Esophagus muscularis mucosa (tissue), 4 donors: Measurements from ENCODE around the gene DISP3. TPM values are rescaled to one million over a fixed set of nuclear protein-coding genes. Genes with fewer than 3 reads are reported as not detected.

Experiments
- DNase-seq: peaks from one replicate; pipeline ENCODE4 v3.0.0-alpha.2; 2017; ENCODE audit errors: extremely low spot score
- H3K27ac ChIP-seq, 4 donors: fragments of 200-600 bp; sonication (generic); replicated peaks in 1 of 4; 1 replicate in 3 of 4; 2 replicates in 1 of 4; pipeline ENCODE4 v1.5.1; 2016 to 2019; ENCODE audit warnings: mild to moderate bottlenecking in 1 of 4
- H3K27me3 ChIP-seq, 4 donors: fragments of 200-600 bp; sonication (generic); one replicate each; pipeline versions ENCODE4 v1.5.1 to v1.6.0; 2016 to 2019
- H3K36me3 ChIP-seq, 4 donors: fragments of 200-600 bp; sonication (generic); one replicate each; pipeline ENCODE4 v1.5.1; 2016 to 2019
- H3K4me1 ChIP-seq, 4 donors: fragments of 200-600 bp; sonication (generic); one replicate each; pipeline ENCODE4 v1.5.1; 2016 to 2019
- H3K4me3 ChIP-seq, 4 donors: fragments of 200-600 bp; sonication (generic); 1 replicate in 2 of 4; 2 replicates in 2 of 4; pipeline ENCODE4 v1.5.1; 2016 to 2019; ENCODE audit warnings: mild to moderate bottlenecking in 4 of 4, moderate library complexity in 1 of 4
- H3K9me3 ChIP-seq, 4 donors: fragments of 200-600 bp; sonication (generic); 1 replicate in 3 of 4; 2 replicates in 1 of 4; pipeline ENCODE4 v1.5.1; 2016 to 2019
- EP300 ChIP-seq: sonication (generic); formaldehyde crosslinking; IDR thresholded peaks from one replicate; pipeline ENCODE4 v1.6.1; 2017; ENCODE audit warnings: antibody characterized with exemption
- POLR2A ChIP-seq: fragments of 450-650 bp; IDR thresholded peaks from one replicate; pipeline ENCODE4 v1.6.1; 2017; ENCODE audit warnings: antibody characterized with exemption, moderate library complexity, mild to moderate bottlenecking, low read depth
- POLR2AphosphoS5 ChIP-seq, 2 donors: sonication (generic); formaldehyde crosslinking; IDR thresholded peaks; one replicate each; pipeline ENCODE4 v1.6.1; 2017; ENCODE audit warnings: antibody characterized with exemption in 2 of 2
- WGBS: methylation state at CpG from one replicate; pipeline ENCODE4 v1.1.5; 2018; 5-methylcytosine and 5-hydroxymethylcytosine counted together
- intact Hi-C: fragments of 100-400 bp; cut with DNase I; formaldehyde crosslinking; loops from one replicate; pipeline ENCODE4 v1.15.1; 2023
- total RNA-seq, 4 donors: library from RNA; depleted of rRNA; stranded (reverse); fragments of >200 nt; gene quantifications; one replicate each; pipeline versions ENCODE4 v1.1.0 to v1.2.1, GENCODE V29; 2016
- TF ChIP-seq, protein P1 (sequence below), 3 experiments: fragments of 200-600 bp in 2 of 3; fragments of 450-650 bp in 1 of 3; sonication (generic) in 2 of 3; IDR thresholded peaks; one replicate each; pipeline ENCODE4 v1.5.1; 2017 to 2019; ENCODE audit warnings: antibody characterized with exemption in 3 of 3, mild to moderate bottlenecking in 2 of 3, moderate library complexity in 1 of 3

Gene DISP3
- total RNA-seq, 4 donors from 2014 or later, result not detected

DNA sequence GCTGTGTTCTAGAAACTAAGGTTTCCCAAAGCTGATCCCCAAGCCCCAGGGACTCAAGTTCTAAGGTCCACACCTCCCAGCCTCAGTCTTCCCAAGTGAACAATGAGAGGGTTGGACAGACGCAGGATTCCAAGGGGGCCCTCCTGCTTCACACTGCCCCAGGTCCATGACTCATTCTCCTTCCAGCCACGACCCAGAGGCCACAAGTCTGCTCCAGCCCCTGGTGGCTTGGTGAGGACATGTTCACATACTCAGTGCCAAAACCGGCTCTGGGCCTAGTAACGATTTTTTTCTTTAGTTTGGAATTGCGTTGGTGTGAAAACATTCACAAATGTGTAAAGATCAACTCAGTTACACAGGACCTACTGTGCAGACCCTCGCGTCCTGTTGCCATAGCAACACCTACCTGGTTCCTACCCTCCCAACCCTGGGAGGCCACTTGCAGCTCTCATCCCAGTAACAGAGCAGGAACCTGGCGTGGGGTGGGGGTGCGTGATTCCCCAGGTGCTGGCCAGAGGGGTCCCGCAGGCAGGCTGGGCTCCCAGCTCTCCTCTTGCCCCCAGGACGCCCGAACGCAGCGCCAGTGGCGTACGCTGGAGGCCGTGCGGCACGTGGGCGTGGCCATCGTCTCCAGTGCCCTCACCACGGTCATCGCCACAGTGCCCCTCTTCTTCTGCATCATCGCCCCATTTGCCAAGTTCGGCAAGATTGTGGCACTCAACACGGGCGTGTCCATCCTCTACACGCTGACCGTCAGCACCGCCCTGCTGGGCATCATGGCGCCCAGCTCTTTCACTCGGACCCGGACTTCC is 57.0 kb downstream of the DISP3 start:
- no peaks in the 10 kb centered on the region for H3K36me3 ChIP-seq
- no peaks in the 10 kb centered on the region for H3K4me1 ChIP-seq
- no peak overlapping the region for H3K4me3 ChIP-seq
- H3K27me3 ChIP-seq, result peaks cover 0 to 59% (median 0%) of the 10 kb centered on the region in 4 donors
- no peak for DNase-seq
- WGBS, result 87% methylated on average over 26 of the region's 33 CpGs
- TF ChIP-seq POLR2AphosphoS5 (IDR thresholded peaks at IDR 0.05) (no peak), POLR2A (no peak)
- TF ChIP-seq, protein P1, sequence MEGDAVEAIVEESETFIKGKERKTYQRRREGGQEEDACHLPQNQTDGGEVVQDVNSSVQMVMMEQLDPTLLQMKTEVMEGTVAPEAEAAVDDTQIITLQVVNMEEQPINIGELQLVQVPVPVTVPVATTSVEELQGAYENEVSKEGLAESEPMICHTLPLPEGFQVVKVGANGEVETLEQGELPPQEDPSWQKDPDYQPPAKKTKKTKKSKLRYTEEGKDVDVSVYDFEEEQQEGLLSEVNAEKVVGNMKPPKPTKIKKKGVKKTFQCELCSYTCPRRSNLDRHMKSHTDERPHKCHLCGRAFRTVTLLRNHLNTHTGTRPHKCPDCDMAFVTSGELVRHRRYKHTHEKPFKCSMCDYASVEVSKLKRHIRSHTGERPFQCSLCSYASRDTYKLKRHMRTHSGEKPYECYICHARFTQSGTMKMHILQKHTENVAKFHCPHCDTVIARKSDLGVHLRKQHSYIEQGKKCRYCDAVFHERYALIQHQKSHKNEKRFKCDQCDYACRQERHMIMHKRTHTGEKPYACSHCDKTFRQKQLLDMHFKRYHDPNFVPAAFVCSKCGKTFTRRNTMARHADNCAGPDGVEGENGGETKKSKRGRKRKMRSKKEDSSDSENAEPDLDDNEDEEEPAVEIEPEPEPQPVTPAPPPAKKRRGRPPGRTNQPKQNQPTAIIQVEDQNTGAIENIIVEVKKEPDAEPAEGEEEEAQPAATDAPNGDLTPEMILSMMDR (IDR thresholded peaks at IDR 0.05), result no peak
- H3K27ac ChIP-seq, result no peak overlapping the region
- H3K9me3 ChIP-seq, result no peaks in the 10 kb centered on the region
- intact Hi-C loops, result no loop called here

DNA sequence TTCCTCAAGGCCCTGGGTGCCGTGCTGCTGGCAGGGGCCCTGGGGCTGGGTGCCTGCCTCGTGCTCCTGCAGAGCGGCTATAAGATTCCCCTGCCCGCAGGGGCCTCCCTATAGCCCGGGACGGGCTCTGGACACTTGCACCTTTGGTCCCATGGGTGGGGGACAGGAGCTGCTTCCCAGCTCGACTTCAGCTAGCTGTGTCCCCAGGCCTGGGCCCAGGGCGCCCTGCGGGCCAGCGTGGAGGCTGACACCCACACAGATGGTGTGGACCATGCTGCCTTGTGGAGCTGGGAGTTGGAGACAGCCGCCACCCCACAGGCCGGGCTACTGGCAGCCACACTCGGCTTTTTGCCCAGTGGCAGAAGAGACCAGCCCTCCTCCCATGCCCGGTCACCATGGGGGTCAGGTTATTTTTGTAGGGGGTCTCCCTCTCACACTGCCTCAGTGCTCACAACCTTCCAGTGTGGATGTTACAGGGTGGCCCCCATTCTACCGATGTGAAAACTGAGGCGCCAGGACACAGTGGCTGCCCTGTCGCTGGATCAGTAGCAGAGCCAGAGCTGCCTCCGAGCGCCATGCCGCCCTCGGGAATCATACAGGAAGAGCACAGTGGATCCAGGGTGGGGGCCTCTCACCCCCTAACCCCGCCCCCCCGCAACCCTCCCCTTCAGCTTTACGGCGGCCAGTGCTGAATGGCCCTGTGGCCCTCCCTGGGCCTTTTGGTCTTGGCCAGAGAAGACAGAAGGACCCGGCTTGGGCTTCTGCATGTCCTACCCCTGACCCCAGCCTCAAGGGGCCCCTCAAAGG is 57.8 kb downstream of the DISP3 start:
- intact Hi-C loops, result no loop called here
- DNase-seq, result no peak
- no peak for TF ChIP-seq POLR2A
- TF ChIP-seq, protein P1 (IDR thresholded peaks at IDR 0.05), result no peak
- no peak for TF ChIP-seq EP300
- TF ChIP-seq POLR2AphosphoS5 (IDR thresholded peaks at IDR 0.05), result no peak
- 83% methylated on average over 4 of the region's 26 CpGs for WGBS
- Histone ChIP-seq H3K9me3 (no peaks in the 10 kb centered on the region), H3K36me3 (no peaks in the 10 kb centered on the region), H3K4me3 (no peak overlapping the region), H3K4me1 (no peaks in the 10 kb centered on the region), H3K27ac (no peak overlapping the region), H3K27me3 (peaks cover 0 to 61% (median 0%) of the 10 kb centered on the region in 4 donors)

DNA sequence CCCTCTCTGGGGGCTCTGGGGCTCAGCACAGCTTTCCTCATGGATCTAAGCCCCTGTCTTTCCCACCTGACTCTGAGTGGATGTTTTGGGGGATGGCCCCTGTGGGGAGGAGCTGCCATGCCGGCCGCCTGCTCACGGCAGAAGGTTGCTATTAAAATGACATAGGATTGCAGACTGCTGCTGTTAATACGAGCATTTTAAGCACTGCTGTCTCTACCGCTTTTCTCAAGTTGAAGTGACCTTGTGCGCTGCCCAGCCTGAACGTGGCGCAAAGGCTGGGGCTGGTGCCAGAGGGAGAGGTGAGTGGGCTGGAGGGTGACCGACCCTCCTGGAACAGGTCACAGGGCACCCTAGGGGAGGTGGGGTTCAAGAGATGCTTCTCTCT is 58.4 kb downstream of the DISP3 start:
- peaks cover 0 to 67% (median 0%) of the 10 kb centered on the region in 4 donors for H3K27me3 ChIP-seq
- no peak overlapping the region for H3K27ac ChIP-seq
- no peaks in the 10 kb centered on the region for H3K36me3 ChIP-seq
- intact Hi-C loops, result no loop called here
- WGBS, result 69% methylated on average over 9 of the region's 9 CpGs
- H3K4me3 ChIP-seq, result no peak overlapping the region
- DNase-seq, result no peak
- no peaks in the 10 kb centered on the region for H3K4me1 ChIP-seq
- no peaks in the 10 kb centered on the region for H3K9me3 ChIP-seq
- TF ChIP-seq, protein P1 (IDR thresholded peaks at IDR 0.05), result no peak
- no peak for TF ChIP-seq EP300
- TF ChIP-seq POLR2A, result no peak
- TF ChIP-seq POLR2AphosphoS5 (IDR thresholded peaks at IDR 0.05), result no peak

DNA sequence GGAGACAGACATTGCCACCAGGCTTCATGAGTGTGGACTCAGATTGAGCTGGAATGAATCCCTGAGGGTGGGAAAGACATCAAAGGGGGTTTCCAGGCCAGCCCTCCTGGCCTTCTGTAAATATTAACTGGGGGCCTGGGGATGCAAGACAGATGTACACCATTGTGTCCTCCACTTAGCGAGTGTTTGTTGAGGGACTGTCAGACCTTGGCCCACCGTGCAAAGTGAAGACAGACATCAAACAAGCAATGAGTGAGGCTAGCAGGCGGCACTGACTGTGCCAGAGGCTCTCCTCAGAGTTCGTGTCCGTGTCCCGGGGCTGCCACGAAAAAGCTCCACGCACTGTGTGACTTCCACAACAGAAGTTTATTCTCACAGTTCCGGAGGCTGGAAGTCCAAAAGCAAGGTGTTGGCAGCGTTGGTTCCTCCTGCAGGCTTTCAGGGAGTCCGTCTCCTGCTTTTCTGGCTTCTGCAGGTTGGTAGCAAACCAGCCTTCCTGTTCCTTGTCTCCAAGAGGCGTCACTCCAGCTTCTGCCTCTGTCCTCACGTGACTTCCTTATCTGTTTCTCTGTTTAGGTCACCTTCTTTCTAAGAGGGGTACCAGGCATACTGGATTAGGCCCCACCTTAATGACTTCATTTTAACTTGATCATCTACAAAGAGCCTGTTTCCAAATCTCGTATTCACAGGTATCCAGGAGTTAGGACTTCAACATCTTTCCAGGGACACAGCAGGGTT is 59.1 kb downstream of the DISP3 start:
- H3K36me3 ChIP-seq, result no peaks in the 10 kb centered on the region
- TF ChIP-seq, protein P1 (IDR thresholded peaks at IDR 0.05), result no peak
- no peak for TF ChIP-seq POLR2AphosphoS5 (IDR thresholded peaks at IDR 0.05)
- no peak for TF ChIP-seq EP300
- TF ChIP-seq POLR2A, result no peak

More for the DNA sequence above, 59.1 kb downstream of the DISP3 start:
- Histone ChIP-seq H3K27ac (no peak overlapping the region), H3K9me3 (no peaks in the 10 kb centered on the region), H3K4me3 (no peak overlapping the region), H3K27me3 (peaks cover 0 to 73% (median 0%) of the 10 kb centered on the region in 4 donors), H3K4me1 (no peaks in the 10 kb centered on the region)
- 86% methylated on average over 13 of the region's 14 CpGs for WGBS
- no peak for DNase-seq
- intact Hi-C loops, result no loop called here
